Amygdala (tissue), 56 donors: ENCODE measurements around the gene MFSD6.
A peak's percentile ranks its signal among the peaks of the same experiment; 100 is the strongest.

Source experiments
- DNase-seq, 56 donors: peaks; one replicate each; lab custom pipeline; 2025; lab: John Stamatoyannopoulos, UW

MFSD6 gene

DNA sequence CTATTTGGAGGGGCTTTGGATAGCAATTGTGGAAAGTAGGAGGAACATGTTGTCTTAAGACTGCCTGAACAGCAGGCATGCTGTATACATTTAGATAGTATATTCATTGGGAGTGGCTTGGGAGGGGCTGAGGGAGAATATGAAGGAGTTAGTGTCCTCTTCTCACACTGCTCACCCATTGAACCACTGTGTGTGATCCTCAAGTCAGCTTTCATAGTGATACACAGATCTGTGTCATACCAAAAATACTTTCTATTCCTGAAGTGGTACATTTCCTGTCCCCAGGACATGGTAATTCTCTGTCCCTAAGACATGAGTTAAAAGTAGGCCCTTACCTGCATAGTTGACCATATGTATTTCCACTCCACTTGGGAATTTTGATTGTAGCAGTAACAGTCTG, 116.8 kb downstream of the MFSD6 start:
- DNase-seq, result no peak

DNA sequence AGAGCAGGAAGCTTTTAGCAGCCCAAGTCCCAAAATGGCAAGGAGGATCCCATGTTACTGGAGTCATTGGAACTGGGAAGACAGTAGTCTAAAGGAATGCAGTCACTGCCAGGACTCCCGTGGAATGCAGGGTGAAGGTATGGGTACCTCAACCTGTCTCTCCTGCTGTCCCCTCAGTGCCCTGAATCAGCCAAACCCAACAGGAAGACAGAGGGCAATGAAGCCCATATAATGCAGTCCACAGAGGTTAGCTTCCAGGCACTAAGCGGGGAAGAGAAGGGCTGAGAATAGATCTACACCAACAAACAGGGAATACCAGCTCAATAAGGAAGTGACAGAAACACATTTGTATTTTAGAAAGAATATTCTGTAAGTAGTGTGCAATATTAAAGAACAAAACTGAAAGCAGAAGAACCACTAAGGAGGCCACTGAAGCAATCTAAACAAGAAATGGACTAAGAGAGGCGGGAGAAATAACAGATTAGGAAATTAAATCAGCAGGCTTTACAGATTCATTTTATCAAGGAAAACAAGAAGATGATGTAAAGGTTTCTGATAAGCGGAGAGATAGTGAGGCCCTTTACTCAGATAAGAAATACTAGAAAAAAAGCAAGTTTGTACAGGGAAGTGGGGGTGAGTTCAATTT, 118.1 kb downstream of the MFSD6 start:
- no peak for DNase-seq

DNA sequence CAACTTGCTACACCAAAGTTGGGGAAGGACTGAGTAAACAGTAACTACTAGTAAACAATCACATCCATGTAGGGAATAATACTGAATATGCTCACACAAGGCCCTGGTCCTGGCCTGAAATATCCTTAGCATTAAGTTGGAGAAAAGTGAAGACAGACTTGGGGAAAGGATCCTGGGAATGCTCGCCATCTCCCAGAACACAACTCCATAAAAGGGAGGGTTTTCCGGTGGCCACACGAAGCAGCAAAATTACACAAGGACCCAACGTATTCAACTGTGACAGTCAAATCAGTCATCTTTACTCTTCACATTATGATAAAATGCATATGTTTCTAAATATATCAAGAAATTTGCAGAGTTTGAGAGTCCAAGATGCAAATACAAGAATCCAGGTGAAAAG, 119.1 kb downstream of the MFSD6 start:
- no peak for DNase-seq

DNA sequence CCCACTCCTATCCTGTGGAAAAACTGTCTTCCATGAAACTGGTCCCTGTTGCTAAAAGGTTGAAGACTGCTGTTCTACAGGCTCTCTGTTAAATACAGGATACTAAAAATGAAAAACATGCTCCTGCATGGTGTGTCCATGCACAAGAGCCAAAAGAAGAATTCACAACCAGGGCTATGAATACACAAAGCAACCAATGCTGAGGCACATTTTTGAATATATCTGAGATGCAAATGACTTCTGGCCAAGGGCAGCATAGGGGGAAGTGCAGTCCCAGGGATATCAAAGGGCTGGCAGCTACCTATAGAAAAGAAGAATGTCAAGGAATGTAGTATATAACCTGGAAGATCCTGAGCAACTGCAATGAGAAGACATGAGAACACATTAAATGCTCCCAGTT, 119.8 kb downstream of the MFSD6 start:
- no peak for DNase-seq

DNA sequence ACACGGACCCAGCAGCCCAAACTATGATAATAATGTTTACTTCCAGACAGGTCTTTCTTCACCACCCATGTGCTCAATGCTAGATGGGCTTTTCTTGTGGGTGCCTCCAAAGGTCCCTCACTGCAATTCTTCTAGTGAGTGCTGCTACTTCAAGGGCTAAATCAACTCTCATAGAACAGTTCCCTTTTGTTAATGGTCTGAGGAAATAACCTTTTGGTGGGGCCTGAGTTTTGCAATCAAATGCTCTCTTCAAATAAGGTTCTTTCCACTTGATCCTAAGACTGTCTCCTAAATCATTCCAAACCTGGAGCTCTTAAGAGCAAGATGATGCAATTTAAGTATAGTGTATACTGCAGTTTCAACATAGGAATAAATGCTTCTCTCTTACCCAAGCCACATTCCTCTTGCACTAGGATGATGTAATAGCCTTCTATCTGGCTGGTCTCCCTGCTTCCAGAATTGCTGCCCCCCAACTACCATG, 120.4 kb downstream of the MFSD6 start:
- DNase-seq, result no peak

DNA sequence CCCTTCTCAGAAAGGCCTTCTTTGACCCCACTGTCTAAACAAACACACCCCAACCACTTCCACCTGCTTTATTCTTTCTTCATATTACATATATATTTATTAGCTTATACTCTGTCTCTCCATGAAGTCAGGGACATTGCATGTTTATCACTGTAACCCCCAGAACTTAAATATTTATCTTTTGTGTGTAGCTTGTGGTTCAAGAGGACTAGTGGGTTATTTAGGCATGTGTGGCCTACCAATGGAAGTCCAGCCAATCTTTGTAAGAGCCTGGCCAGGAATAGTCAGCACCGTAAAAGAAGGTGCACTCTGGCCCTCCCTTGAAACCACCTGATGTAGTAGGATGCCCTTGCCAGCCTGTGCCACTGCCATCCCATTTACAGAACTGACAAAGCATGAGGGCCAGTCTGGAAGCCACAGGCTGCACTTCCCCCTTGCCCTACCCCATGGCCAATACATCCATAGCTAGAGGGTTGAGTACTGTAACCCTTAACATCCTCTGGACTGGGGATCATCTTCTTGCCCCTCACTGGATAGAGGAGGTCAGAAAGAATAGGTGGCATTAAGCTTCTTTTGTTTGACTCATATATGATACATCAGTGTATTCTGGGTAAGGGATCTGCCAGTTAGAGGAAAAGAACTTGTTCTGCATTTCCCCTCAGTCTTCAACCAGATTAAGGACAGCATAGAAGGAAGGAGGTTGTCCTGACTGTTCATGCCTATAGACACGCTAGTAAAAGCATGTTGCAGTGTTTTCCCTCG, 121.5 kb downstream of the MFSD6 start:
- DNase-seq, result no peak

DNA sequence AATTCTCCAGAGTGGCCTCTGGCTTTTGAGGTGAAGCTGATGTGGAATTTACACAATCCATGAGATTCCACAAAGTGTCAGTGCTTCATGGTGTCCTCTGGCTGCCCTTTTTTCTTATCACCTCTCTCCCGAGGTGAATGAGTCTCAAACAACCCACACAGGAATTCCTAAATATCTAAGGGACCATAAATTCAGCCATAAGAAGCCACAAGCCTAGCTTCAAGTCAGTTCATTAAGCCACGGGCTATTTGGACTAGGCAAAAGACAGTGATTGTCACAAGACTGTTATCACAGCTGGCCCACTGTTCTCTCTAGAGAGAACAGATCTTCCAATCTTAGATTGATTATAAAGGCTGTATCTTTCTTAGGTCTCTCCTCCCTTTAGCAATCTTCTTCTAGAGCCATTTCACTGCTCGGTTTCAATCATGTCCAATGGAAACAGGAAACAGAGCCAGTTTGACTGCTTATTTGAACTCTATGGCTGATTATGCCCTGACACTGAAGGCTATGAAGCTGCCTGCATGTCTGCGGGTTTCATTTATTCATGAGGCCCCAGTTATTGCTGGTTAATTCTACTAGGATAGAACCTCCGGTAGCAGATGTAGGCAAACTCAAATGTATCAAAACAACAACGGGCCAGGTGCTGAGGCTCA, 122.2 kb downstream of the MFSD6 start:
- DNase-seq, result no peak

DNA sequence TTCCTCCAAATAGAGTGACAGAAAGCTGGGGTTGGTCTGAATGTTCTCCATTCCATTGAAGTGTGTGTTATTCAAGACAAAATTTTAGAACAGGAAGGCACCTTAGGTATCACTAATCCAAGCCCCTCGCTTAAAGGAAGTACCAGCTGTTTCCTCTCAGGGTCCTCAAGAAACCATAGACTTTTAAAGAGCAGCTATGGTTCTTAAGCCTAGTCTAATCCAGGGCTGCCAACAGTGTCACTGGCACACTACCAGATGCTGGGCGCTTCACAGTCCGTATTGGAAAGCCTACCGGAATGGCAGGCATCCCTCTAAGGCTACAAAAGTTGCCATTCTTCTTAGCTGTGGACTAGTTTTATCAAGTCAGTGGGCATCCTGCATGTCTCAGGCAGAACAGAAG, 124.4 kb downstream of the MFSD6 start:
- DNase-seq, result no peak

DNA sequence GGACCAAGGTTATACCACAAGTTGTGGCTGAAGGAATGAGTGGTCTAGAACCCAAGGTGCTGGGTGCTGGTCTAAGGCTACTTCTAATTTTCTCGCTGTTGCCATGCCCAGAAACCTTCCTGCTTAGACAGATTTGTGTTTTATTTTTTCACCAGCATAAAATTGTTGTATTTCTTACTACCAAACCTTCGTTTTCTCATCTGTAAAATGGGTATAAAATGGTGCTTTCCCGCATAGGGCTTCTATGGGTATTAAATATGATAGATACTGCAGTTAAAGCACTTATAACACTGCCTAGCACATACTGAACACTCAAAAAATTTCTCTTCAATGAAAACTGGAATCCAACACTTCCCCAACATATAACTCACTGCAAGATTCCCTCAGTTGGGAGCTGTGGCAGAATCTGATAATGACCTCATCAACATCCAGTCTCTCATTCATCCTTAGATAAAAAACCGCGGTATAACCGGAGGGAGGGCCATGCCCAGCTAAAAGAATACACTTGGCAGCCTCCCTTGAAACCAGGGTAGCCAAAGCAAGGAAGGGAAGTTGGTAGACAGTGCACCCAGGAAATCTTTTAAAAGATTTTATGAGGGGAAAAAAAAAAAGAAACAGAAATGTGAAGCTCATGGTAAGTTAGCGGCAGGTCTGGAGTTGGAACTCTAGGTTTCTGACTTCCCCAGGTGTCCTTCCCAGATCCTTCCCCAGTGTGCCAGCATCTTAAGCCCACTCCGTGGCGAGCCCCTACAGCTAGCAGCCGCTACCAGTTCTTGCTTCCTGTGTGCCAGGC, 125.2 kb downstream of the MFSD6 start:
- no peak for DNase-seq

DNA sequence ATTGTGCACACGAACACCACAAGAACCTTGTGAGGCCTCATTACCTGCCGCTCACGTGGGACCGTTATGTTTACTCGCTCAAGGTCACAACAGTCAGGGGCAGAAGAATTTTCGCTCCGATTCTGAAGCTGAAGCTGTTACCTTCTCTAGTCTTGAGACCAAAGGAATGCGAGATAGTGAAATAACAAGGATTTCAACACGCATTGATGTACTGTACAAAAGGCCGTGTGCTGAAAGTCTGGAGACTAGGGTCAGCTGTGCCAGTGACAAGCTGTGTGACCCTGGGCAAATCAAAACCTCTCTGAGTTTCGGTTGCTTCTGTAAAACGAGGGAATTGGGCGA, 125.8 kb downstream of the MFSD6 start:
- no peak for DNase-seq

DNA sequence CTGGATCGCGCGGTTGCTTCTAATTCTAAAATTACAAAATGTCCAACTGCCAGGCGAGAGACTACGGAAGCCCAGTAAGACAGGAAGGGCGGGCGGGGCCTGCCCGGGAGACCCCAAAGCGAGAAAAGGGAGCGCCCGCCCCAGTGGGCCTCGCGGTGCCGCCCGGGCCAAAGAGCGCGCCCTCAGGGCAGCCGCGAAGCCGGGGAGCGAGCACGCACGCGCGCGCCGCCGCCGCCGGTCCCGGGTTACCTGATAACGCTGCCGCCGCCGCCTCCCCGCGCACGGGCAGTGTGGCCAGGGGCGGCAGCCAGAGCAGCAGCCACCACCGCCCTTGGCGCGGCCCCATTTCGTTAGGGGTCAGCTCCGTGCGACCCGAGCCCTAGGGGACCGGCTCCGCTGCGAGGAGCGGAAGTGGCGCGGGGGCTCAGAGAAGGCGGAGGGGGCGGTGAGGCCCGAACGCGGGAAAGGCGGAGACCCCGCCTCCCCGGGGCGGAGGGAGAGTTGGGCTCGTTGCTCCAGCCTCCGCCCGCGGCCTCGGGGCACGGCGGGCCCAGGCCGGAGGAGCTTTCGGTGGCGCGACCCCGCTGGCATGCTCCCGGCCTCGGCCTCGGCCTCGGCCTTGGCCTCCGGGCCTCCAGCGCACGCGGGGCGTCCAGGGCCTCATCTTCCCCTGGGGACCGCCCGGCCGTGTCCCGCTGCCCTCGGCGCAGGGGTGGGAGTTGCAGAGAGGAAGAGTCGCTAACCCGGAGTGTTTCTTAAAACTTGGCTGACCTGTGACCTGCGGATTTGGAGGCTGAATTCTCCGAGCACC, 126.4 kb downstream of the MFSD6 start, which contains the start of gene NEMP2:
TSS of gene NEMP2 (minus strand) at position 413 of the 811 bp plus-strand sequence. CDS start at position 346, 67 bp downstream.
- peak in 48 of 56 donors; percentile 10 to 82 (median 60) for DNase-seq

DNA sequence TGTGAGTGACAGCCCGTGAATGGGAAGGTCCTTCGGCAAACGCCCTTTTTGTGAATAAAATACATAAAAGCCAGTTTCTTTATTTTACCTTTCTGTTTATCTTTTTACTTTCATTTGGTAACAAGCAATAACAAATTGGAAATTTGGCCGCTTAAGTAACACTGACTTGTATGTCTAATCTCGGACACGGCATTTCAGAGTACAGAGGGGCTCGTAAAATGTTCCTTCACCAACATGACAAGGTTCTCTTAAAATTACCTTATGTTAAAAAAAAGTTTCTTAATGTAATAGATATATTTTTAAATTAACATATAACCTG, 126.9 kb downstream of the MFSD6 start:
- no peak for DNase-seq

DNA sequence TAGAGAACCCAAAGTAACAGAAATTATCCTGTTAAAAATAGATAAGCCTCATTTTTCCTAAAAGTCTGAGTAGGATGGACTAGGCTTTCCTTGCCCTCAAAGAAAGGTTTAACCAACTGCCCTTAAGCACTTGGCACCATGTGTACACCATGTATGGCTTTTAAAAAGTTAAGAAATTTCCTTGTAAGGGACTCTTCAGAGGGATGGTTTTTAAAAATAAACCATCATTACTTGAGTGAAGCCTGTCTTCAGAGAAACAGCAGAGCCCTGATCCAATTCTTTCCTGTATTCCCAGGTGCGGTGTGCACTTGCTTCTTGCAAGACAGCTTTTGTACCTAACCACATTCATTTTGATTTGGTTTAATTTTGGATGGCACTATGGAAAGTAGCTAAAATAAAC, 127.4 kb downstream of the MFSD6 start:
- no peak for DNase-seq

DNA sequence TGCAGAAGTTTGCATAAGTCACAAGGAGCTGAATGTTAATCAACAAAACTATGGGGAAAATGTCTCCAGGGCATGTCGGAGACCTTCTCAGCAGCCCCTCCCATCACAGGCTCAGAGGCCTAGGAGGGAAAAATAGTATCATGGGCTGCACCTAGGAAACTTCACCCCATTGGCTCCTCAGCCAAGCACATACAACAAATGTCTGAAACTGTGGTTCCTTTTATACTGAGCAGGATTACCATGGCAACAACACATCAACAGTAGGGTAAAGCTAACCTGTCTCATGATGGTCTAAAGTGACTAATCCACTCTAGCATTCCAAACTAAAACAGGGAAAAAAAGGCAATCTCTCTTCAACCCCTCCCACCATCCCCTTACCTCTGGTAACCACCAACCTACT, 129.6 kb downstream of the MFSD6 start:
- DNase-seq, result no peak

DNA sequence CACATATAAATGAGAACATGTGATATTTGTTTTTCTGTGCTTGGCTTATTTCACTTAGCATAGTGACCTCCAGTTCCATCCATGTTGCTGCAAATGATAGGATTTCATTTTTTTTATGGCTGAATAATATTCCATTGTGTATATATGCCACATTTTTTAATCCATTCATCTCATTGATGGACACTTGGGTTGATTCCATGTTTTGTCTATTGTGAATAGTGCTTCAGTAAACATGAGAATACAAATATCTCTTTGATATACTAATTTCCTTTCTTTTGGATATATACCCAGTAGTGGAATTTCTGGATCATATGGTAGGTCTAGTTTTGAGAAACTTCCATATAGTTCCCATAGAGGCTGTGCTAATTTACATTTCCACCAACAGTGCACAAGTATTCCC, 130.0 kb downstream of the MFSD6 start:
- no peak for DNase-seq

DNA sequence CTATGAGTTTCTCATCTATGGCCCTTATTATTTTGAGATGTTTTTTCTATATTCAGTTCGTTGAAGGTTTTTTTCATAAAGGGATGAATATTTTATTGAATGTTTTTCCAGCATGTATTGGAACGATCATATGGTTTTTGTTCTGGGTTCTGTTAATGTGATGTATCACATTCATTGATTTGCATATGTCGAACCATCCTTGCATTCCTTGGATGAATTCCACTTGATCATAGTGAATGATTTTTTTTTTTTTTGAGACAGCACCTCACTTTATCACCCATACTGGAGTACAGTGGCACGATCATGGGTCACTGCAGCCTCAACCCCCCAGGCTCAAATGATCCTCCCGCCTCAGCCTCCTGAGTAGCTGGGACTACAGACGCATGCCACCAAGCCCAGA, 131.9 kb downstream of the MFSD6 start:
- DNase-seq, result no peak

DNA sequence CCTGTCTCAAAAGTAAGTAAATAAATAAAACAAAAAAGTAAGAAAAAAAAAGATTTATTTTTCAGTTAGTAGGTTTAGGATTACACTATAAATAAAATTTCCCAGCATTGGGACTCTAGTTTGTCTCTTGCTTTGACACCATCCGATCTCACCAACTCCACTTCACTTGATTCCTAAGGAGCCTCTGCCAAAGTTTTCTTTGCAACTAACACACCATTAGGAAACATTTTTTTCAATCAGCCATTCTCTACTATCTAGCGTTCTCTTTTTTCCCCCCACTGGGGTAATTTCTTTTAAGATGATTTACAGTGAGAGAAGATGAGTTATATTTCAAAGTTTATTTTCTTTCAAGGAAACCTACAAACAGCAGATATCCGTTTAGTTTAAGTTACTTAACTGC, 136.9 kb downstream of the MFSD6 start:
- DNase-seq, result no peak

DNA sequence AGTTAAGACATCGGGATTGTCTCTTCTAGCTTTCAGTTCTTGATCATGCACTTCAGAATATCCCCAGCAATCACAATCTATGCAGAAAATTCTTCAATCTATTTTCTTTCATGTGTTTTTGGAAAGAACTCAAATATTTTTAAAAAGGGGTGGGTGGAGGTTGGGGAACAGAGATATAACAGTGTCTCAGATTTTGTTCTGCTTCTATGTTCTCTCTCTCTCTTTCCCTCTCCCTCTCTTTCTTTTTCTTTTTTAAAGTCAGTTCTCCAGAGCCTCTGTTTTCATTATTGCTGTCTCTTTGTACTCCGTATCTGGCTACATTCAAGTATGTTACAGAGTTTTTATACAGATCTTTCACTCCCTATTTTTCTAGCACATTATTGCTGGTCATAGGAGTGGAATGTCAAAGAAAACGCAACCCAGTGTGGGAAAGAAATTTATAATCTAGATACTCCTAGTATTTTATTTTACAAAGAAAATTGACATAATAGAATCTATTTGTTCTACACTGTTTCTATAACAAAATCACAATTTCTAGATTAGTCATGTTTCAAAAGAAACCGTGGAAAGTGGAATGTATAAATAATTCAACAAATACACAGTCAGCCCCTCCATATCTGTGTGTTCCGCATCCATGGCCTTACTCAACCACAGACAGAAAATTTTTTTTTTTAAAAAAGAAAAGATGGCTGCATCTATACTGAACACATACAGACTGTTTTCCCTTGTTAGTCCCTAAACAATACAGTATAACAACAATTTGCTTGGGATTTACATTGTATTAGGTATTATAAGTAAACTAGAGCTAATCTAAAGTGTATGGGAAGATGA, 137.6 kb downstream of the MFSD6 start:
- no peak for DNase-seq

DNA sequence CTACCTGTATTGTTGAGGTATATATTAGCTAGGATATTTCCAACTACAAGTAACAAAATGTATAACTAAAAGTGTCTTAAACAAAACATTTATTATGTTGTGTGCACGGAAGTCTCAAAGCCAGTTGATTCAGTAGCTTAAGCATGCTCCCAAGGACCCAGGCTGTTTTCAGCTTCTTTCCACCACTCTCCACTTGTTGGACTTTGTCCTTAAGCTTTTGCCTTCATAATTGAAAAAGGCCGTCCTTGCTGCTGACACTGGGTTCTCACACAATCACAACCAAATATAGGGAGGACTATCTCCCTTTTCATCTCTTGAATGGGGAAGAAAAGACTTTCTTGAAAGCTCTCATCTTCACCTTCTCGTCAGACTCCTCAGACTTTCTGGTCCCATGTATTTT, 138.6 kb downstream of the MFSD6 start:
- no peak for DNase-seq
